LNCAP (cell line): Measurements from ENCODE around the gene C3orf33.

ENCODE experiments used
- CTCF ChIP-seq: fragments of 450-650 bp; IDR thresholded peaks from 2 replicates; pipeline ENCODE4 v1.5.1; 2017; ENCODE audit warnings: mild to moderate bottlenecking

Gene C3orf33

GRCh38 chr3:155736381-155736780 lies 69.7 kb downstream of the C3orf33 start:
- TF ChIP-seq CTCF = no peak

- TF ChIP-seq CTCF = no peak
These were observed 75.2 kb downstream of the C3orf33 start for GRCh38 chr3:155730843-155731242.

- no peak for TF ChIP-seq CTCF
These were observed 78.2 kb downstream of the C3orf33 start for GRCh38 chr3:155727836-155728235.

- no peak for TF ChIP-seq CTCF
These were observed 91.8 kb downstream of the C3orf33 start for GRCh38 chr3:155714295-155714718.
